Measurements from ENCODE around the gene PPCS.

DNA sequence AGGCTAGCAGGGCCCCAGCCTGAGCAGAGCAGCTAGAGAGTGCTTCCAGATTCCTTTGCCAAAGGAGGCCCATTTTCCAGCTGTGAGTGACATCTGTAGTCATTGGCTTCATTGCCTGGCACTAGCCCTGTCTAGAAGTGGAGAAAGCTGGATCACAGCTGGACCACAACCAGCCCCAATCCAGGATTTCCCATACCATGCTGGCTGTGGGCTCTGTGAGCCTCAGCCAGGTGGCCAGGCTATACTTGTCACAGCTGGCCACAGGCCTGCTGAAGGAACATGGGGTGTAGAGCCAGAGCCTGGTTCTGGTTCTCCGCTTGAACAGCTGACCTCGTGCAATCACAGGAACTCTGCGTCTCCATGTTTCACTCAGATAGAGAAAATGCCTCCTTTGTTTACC lies 39.2 kb upstream of the PPCS start:
- TF ChIP-seq, protein P1, sequence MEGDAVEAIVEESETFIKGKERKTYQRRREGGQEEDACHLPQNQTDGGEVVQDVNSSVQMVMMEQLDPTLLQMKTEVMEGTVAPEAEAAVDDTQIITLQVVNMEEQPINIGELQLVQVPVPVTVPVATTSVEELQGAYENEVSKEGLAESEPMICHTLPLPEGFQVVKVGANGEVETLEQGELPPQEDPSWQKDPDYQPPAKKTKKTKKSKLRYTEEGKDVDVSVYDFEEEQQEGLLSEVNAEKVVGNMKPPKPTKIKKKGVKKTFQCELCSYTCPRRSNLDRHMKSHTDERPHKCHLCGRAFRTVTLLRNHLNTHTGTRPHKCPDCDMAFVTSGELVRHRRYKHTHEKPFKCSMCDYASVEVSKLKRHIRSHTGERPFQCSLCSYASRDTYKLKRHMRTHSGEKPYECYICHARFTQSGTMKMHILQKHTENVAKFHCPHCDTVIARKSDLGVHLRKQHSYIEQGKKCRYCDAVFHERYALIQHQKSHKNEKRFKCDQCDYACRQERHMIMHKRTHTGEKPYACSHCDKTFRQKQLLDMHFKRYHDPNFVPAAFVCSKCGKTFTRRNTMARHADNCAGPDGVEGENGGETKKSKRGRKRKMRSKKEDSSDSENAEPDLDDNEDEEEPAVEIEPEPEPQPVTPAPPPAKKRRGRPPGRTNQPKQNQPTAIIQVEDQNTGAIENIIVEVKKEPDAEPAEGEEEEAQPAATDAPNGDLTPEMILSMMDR (IDR thresholded peaks at IDR 0.05): no peak
- TF ChIP-seq, protein P2, sequence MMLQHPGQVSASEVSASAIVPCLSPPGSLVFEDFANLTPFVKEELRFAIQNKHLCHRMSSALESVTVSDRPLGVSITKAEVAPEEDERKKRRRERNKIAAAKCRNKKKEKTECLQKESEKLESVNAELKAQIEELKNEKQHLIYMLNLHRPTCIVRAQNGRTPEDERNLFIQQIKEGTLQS (CRISPR knock-in tag; conservative IDR thresholded peaks at IDR 0.05): no peak
- no peak for TF ChIP-seq FOXJ3 (CRISPR knock-in tag; IDR thresholded peaks at IDR 0.05; ENCODE audit: borderline replicate concordance)

Measured in WTC11 (cell line).